IPS-NIHi7 (cell line): ENCODE data around the gene PLCB1.
"Not testable (repeated sequence)": the region's sequence is repeated elsewhere in the genome, so short reads cannot be mapped to it uniquely, and the experiment has no call there.

ENCODE experiments used
- DNase-seq: peaks from one replicate; pipeline ENCODE4 v3.0.0; 2012; ENCODE audit warnings: mixed read lengths; ENCODE audit errors: extremely low spot score

Gene PLCB1

DNA sequence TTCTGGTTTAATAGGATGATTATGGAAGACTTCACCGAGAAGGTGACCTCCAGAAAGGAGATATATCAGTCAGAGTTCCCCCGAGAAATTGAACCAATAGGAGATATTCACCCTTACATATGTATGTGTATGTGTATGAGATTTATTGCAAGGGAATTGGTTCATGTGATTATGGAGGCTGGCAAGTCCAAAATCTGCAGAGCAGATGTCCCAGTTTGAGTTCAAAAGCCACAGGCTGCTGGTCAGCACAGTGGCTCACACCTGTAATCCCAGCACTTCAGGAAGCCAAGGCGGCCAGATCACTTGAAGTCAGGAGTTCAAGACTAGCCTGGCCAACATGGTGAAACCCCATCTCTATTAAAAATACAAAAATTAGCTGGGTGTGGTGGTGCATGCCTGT, 702.2 kb downstream of the PLCB1 start:
- DNase-seq, result not testable (repeated sequence)

DNA sequence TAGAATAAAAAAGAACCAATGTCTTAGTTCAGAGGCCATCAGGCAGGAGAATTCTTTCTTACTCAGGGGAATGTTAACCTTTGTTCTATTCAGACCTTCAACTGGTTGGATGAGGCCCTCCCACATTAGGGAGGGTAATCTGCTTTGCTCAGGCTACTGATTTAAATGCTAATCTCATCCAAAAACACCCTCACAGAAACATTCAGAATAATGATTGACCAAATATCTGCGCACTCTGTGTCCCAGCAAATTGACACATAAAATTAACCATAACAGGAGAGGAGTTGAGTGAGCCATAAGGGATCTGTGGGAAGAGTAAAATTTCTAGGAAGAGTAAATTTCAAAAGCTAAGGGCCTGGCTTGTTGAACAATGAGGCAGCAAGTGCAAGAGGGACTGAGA, 702.8 kb downstream of the PLCB1 start:
- DNase-seq, result no peak

DNA sequence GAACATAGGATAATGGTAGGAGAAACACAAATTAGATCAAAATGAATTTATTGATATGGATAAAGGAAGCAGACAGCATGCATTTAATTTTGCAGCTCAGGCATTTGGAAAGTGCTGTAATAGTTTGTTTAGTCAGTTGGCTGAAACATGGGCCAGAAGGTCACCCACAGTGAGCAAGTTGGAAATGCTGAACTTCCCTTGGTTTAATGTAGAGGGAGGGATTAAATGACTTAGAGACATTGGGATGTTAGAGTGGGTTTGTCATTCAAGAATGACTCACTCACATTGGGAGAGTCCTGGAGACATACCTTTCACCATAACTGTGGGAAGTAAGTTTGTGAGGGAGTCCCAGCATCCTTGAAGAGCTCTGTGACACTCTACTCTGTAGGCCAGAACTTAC, 705.3 kb downstream of the PLCB1 start:
- DNase-seq, result no peak

DNA sequence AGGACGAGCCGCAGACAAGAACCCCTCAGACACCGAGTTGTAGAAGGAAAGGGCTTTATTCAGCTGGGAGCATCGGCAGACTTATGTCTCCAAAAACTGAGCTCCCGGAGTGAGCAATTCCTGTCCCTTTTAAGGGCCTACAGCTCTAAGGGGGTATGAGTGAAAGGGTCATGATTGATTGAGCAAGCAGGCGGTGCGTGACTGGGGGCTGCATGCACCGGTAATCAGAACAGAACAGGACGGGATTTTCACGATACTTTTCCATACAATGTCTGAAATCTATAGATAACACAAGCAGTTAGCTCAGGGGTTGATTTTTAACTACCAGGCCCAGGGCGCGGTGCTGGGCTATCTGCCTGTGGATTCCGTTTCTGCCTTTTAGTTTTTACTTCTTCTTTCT, 710.5 kb downstream of the PLCB1 start:
- DNase-seq, result no peak

DNA sequence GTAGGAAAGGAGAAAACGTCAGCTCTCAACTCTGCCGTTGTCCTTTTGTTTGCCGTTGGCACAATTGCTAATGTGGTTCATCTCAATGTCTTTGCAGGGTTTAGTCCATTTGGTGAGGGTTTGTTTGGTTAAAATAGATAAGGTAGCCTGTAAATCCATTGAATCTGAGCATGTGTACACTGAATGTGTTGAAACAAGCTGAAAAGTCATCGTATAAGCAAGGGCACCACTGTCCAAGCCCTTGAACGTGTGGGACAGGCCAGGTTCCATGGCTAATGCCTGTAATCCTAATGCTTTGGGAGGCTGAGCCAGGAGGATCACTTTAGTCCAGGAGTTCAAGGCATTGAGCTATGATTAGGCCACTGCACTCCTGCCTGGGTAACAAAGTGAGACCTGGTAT, 712.1 kb downstream of the PLCB1 start:
- no peak for DNase-seq

DNA sequence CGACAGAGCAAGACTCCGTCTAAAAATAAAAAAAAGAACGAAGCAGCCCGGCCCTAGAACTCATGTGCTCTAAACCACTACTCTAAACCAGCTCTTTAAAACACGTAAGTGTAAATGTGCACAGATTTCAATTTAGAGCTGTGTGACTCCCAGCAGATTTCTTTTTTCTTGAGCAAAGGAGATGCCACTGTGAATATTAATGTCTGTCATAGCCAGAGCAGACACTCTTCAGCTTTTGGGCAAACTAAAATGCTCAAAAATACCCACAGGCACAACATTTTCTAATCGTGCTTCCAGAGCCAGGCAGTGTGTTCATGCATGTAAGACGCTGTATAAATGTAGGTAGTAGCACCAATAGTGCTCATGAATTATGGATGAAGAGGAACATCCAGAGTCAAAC, 717.9 kb downstream of the PLCB1 start:
- no peak for DNase-seq

DNA sequence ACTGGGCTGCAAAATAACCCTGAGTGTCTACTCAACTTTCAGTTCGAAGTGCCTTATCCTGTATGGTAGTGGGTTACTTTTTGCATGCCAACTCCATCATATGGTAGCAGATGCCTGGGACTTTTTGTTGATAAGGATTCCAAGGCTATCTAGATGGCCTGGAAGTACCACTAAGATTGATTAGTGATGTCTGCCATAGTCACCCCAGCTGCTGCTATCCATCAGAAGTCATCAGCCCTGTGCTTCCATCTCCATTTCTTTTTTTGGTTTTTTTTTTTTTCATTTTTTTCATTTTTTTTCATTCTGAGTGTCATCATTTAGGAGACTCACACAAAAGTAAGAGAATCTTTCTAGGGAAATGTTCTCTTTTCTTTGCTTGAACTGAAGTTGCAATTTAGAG, 719.4 kb downstream of the PLCB1 start:
- DNase-seq, result no peak

DNA sequence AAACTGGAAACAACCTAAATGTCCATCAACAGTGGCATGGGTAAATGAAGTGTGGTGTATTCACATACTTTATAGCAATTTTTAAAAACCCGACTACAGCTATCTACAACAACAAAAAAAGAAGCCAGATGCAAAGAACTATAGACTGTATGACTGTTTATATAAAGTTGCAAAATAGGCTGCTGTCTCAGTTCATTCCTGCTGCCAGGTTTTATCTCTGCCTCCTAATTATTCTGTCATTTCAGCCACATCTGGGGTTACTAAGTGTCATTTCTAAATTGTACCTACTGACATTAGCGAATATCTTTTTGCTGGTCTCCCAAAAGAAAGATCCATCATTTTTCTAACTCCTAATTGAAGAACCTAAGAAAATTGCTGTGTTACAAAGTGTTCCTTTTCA, 719.9 kb downstream of the PLCB1 start:
- not testable (repeated sequence) for DNase-seq

DNA sequence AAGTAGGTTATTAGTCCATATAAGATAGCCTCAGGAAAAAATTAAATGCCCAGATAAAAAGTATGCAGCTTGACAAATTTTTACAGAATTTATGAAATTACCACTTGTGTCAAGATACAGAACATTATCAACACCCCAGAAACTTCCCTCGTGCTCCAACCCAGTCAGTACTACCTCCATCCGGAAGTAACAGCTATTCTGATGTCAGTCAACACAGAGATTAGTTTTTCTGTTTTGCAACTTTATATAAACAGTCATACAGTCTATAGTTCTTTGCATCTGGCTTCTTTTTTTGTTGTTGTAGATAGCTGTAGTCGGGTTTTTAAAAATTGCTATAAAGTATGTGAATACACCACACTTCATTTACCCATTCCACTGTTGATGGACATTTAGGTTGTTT, 721.1 kb downstream of the PLCB1 start:
- DNase-seq, result not testable (repeated sequence)

DNA sequence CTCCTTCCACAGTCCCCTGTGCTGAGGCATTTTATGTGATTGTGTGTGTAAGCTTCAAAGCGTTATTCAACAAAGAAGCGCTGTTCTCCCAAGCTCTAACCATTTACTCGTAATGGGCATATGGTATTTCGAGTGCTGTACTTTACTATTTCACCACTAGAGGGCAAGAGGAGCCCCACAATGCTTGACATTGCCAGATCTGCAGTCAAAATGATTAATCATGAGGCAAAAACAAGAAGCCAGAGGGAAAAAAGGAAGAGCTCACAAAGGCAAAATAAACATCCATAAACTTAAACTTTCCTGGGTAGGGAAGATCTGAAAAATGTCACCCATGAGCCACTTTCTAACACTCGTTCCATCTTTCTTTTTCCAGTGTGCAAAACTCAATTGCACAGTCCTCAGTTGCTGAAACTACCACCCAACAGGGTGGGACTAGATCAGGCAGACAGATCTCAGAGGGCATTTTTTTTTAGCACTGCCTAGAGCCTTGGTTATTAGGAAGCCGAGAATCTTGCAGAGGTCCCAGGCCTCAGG, 721.8 kb downstream of the PLCB1 start:
- DNase-seq, result peak; percentile 78

DNA sequence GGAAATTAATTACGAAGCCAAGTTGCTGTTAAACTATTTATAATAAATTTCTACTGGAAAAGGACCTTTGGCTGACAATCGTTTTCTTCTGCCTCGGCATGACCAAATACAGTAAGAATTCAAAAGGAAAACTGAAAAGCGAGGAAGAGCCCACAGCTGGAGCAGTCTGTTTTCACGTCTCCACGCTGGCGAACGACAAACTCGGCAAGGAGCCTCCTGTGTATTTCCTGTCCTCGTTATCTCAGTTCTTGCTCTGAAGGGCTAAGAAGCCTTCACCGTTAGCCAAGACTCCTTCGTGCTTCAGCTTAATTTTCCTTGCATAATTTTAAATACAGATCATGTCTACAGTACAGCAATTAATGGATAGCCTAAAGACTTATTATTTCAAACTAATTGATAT, 722.5 kb downstream of the PLCB1 start:
- DNase-seq, result peak; percentile 31

DNA sequence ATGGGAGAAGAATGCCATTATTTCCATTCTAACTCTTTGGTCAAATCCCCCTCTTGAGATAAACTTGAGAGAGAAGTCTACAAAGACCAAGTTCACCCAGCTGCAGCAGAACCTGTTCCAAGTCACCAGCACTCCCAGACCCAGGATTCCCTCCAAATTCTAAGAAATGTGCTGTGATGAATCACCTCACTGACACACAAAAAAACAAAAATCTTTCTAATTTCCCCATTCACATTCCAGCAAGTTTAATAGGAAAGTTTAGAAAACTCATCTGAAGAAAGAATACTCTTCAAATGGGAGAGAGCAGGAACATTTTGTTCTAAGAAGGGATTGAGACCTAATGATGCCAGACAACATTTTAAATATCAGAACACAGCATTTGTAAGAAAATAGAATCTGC, 723.2 kb downstream of the PLCB1 start:
- no peak for DNase-seq

DNA sequence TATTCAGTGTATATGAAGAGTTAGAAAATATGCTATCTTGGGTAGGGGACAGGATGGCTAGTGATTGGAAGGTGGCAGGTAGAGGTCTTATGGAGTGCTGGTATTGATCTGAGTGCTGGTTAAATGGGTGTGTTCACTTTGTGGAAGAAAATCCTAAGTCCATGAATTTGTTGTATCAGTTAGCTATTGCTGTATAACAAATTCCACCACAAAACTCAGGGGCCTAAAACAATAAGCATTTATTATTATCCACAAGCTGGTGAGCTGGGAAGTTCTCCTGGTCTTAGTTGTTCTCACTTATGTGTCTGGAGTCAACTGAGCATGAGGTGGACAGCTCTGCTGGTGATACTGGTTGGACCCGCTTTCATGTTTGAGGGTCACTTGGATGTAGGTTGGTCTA, 724.6 kb downstream of the PLCB1 start:
- DNase-seq, result no peak

DNA sequence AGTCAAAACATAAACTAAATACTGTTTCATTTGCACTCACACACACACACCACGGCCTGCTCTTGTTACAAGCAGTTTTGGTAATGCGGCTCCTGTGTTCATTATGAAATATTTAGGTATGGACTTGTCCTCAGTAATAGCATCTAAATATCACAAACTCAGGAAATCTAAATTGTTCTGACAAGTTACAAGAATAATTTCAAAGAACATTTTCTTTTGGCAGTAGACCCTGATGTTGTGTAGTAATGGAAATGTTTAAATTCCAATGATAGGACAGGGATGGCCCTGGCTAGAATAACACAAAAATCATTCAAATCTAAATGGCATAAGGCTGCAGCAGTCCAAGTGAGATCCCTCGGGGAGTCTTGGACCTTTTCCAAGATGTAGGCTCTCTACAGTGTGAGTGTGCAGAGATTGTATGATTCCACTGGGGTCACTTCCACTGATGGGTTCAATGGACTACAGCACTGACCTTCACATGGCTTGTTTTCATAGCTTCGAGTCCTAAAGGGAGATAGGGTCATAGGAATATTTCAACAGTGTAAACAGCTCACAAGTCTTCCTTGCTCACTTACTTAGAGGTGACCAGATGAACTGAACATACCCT, 726.2 kb downstream of the PLCB1 start:
- DNase-seq, result no peak

DNA sequence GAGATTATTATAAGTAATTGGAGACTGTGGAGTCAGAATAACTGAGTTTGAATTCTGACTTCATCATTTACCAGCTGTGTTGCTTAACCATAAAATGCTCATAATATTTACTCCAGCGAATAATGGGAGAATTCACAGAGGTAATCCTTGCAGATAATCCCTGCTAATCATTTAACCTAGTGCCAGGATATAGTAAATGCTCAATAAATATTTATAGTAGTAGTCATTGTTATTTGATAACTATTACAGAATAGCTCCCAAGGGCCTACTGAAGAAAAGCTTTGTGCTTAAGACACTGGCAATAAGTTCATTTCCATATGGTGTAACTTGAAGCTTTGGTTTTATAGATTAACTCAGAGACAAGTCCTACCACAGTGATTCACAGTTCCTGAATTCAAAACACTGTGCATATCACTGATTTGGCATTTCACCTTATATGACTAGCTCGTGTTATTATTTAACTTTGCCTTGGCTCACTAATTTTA, 728.0 kb downstream of the PLCB1 start:
- DNase-seq, result no peak

DNA sequence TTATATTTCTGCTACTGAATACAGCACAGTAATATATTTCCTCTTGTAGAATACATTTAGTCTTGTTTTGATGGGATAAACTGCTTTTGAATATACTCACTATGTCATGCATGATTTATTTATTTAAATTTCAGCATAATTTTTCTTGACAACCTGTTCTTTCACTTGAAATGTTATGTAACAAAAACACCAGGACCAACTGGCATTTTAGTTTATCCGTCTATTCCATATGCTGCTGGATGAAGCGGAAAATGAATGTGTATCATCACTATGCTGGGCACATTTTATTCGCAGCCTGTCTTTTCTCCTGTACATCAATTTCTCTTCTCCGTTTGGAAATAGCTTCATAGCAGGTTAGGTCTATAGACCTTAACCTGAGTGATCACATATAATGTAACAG, 730.0 kb downstream of the PLCB1 start:
- no peak for DNase-seq

DNA sequence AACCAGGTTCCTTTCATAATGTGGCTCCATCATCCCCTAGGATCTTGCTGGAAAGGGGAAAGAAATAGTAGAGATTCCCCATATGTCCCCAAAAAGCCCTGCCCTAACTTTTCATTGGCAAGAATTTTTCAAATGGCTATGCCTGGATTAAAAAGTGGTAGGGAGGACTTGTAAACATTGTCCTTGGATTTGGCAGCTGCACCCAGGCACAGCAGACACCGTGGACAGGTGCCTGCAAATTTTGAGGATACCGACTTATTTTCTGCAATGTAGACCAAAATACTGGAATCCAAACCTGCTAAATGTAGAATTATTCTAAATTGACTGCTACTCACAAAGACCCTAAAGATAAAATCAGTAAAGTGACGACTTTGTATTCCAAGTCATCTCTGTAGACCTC, 733.6 kb downstream of the PLCB1 start:
- DNase-seq, result no peak

DNA sequence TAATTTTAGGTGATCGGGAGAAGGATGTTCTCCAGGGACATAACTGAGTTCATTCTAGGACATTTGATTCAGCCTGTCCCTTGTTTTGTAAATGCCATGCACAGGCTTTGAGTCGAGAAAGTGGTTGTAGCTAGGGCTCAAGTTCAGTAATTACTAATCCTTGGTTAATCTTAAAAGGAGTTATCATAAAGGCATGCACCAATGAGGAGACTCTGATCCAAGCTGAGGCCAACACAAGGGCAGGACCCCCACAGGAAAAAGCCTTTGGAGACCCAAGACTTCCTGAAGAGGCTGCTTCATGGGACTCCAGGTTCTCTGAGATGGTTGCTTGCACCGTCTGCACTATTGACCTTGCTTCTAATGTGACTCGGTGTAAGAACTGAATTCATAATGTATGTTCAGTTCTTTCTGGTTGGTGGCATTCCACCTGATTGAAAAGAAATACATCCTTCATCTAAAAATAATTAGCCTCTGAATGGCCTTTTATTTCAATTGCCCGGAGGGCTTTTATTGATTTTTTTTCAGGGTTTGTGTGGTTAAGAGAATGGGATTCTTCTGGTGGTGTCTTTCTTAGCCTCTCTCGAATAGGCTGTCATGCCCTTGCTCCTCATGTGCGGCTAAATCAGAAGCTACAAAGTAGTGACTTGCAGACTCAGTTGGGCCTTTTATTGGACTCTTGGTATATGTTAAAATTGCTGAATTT, 735.1 kb downstream of the PLCB1 start:
- no peak for DNase-seq

DNA sequence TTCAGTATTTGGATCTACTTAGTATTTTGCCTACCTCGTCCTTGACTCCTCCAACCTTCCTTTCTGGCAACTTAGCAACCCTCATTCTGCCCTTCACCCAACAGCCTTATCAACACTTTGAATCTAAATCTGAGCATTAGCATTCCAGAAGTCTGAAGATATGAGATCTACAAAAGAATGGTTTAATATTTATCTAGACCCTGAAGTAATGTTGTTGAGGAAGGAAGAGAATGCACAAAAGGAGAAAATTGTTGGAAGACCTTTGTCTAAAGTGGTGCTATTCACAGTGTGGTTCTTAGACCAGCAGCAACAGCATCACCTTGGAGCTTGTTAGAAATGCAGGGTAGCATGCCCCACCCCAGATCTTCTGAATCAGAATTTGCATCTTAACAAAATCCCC, 738.6 kb downstream of the PLCB1 start:
- no peak for DNase-seq

DNA sequence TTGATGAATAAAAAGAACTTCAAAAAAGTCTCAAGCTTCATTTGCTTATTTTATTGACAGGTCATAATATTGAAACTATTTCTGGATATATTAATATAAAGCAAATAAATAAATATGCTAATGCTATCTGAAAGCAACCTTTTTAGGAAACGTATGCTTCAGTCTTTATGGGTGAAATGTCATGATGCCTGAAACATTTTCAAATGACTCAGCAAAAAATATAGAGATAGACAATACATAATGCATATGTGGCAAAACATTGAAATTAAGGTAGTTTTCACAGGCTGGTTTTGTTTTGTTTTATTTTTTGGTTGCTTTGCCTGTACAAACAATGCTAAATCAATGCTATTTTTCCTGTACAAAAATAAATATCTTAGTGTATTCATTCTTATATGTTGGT, 742.4 kb downstream of the PLCB1 start:
- no peak for DNase-seq

DNA sequence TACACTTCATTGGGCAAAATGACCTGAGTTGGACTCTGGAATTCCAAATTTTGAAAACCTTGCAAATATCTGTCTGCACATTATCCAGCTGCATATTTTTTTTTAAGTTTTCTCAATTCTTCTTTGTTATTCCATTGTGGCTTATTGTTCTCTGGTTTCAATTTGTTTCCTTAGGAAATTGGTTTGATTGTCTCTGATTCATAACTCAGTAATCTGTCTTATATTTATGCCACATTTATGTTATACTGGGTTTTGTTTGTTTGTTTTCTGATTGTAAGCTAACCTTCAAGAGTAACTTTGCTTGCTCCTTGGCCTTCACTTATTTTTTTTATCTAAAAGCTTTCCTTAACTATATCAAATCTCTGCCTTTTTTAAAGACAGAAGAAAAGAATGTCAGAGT, 743.5 kb downstream of the PLCB1 start:
- DNase-seq, result no peak

DNA sequence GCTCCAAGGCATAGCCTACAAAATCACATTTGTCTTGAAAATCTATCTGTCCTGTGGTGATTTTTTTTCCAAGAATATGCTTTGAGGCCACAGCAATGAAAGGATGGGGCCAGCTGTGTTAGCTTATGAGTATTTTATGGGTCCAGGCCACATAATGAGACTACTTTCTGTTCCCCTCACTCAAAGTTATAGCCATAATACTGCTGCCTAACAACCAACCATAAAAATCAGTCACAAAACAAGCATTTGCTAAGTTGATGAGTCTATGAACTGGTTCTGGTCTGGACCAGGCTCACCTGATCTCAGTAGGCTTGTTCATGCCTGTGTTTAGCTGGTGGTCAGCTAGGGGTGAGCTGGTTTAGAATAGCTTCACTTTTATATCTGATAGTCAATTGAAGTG, 744.3 kb downstream of the PLCB1 start:
- DNase-seq, result no peak

DNA sequence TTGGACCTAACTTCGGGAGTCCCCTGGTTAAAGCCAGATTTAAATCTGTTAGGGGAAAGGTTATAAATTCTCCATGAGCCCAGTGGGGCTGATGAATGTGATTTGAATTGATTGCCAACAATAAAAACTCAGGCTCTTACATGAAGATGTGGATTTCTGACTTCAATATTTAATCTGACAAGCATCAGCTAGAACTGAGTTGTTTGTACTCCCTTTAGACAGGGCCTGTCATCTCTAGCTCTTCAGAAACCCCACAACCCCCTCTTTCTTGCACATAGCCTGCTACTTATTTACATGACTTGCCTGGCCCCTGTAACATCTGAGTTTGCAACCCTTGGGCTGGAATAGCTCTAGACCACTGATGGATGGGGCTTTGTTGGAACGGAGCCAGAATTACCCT, 745.2 kb downstream of the PLCB1 start:
- no peak for DNase-seq

DNA sequence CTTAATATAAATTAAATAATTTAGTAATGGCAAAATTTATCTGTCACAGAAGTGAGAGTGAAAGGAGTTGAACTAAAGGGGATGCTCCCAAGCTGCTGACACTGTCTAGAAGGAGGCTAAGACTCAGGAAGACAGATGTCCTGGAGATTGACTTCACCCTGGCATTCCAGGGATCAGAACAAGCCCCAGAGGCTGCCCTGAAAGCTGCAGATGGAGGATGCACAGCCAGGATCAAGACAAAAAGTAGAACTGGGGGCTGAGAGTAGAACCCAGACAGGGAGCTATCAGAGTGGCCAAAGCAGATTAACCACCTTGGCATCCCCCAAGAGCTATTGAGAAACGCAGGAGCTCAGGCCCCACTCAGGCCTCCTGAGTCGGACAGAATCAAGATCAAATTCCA, 747.6 kb downstream of the PLCB1 start:
- no peak for DNase-seq
